HG03558 (cell line): ENCODE measurements around the gene GPHN.

Experiments used
- ATAC-seq: cut with Tn5 transposase; IDR thresholded peaks from one replicate; pipeline ENCODE4 v1.9.1; 2021; ENCODE audit warnings: moderate number of reproducible peaks; ENCODE audit not compliant: unreplicated experiment; ENCODE audit errors: extremely low read depth

The GPHN gene

GRCh38 chr14:66507722-66508546 lies at the start of gene GPHN:
TSS of gene GPHN (plus strand) at chr14:66508147.
- peak; percentile 69 for ATAC-seq

GRCh38 chr14:66459603-66460002 lies 48.3 kb upstream of the GPHN start:
- no peak for ATAC-seq

GRCh38 chr14:66464261-66464660 lies 43.7 kb upstream of the GPHN start:
- ATAC-seq, result no peak

- no peak for ATAC-seq
Measured at GRCh38 chr14:66468778-66469367, 39.1 kb upstream of the GPHN start.

GRCh38 chr14:66471584-66471983 lies 36.4 kb upstream of the GPHN start:
- ATAC-seq, result no peak

GRCh38 chr14:66472251-66472650 lies 35.7 kb upstream of the GPHN start:
- no peak for ATAC-seq

GRCh38 chr14:66473223-66473622 lies 34.7 kb upstream of the GPHN start:
- ATAC-seq, result no peak

GRCh38 chr14:66476964-66477363 lies 31.0 kb upstream of the GPHN start:
- no peak for ATAC-seq

- no peak for ATAC-seq
Measured at GRCh38 chr14:66477567-66477966, 30.4 kb upstream of the GPHN start.

- ATAC-seq, result no peak
Measured at GRCh38 chr14:66482873-66483272, 25.1 kb upstream of the GPHN start.

GRCh38 chr14:66483322-66483721 lies 24.6 kb upstream of the GPHN start:
- no peak for ATAC-seq

GRCh38 chr14:66485029-66485428 lies 22.9 kb upstream of the GPHN start:
- ATAC-seq, result no peak

- no peak for ATAC-seq
Measured at GRCh38 chr14:66485910-66486421, 22.0 kb upstream of the GPHN start, which contains the start of gene CCDC196. TSS of gene CCDC196 (plus strand) at chr14:66486371. CDS start at chr14:66486503, 132 bp downstream.

- no peak for ATAC-seq
Measured at GRCh38 chr14:66487164-66487563, 20.8 kb upstream of the GPHN start.

- no peak for ATAC-seq
Measured at GRCh38 chr14:66490143-66491111, 17.5 kb upstream of the GPHN start.

GRCh38 chr14:66493750-66494149 lies 14.2 kb upstream of the GPHN start:
- no peak for ATAC-seq

- ATAC-seq, result no peak
Measured at GRCh38 chr14:66495218-66496098, 12.5 kb upstream of the GPHN start.

GRCh38 chr14:66496188-66496807 lies 11.6 kb upstream of the GPHN start:
- no peak for ATAC-seq

- ATAC-seq, result no peak
Measured at GRCh38 chr14:66496911-66497310, 11.0 kb upstream of the GPHN start.
